Measurements from ENCODE around the gene TRAPPC12.

Gene TRAPPC12

DNA sequence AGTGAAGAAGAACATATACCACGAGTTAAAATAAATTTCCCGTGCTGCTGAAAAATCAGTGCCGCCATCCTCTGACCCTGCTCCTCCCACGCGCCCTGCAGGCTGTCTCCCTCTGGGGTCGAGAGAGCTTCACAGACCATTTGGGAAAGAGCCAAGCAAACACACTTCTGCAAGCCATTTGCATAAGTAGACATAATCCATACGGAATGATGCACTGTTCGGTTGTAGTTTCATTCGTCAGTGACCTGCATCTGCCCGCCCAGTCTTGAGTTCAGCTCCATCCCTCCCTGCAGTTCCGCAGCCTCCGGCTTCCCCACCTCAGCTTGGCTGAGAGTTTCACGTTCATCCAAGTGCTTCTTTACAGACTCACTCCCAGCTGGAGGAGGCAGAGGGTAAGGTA, 69.6 kb downstream of the TRAPPC12 start:
- H2AFZ ChIP-seq: no peak overlapping the region
- H3K27ac ChIP-seq: no peak overlapping the region
- H3K79me2 ChIP-seq: peaks cover 15% of the 10 kb centered on the region
- TF ChIP-seq, protein P1, sequence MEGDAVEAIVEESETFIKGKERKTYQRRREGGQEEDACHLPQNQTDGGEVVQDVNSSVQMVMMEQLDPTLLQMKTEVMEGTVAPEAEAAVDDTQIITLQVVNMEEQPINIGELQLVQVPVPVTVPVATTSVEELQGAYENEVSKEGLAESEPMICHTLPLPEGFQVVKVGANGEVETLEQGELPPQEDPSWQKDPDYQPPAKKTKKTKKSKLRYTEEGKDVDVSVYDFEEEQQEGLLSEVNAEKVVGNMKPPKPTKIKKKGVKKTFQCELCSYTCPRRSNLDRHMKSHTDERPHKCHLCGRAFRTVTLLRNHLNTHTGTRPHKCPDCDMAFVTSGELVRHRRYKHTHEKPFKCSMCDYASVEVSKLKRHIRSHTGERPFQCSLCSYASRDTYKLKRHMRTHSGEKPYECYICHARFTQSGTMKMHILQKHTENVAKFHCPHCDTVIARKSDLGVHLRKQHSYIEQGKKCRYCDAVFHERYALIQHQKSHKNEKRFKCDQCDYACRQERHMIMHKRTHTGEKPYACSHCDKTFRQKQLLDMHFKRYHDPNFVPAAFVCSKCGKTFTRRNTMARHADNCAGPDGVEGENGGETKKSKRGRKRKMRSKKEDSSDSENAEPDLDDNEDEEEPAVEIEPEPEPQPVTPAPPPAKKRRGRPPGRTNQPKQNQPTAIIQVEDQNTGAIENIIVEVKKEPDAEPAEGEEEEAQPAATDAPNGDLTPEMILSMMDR (IDR thresholded peaks at IDR 0.05): no peak
- H3K27me3 ChIP-seq (ENCODE audit: control insufficient read depth, insufficient read depth, low read length): no peaks in the 10 kb centered on the region
- no peak overlapping the region for H3K4me2 ChIP-seq (ENCODE audit: low read length)
- H3K9me3 ChIP-seq (ENCODE audit: control insufficient read depth, low read length): no peaks in the 10 kb centered on the region
- H3K9ac ChIP-seq: no peak overlapping the region
- no peak overlapping the region for H3K4me3 ChIP-seq (ENCODE audit: low read depth, low read length)
- H3K36me3 ChIP-seq (ENCODE audit: control insufficient read depth, insufficient read depth, low read length): no peaks in the 10 kb centered on the region
- H3K4me1 ChIP-seq: no peaks in the 10 kb centered on the region

DNA sequence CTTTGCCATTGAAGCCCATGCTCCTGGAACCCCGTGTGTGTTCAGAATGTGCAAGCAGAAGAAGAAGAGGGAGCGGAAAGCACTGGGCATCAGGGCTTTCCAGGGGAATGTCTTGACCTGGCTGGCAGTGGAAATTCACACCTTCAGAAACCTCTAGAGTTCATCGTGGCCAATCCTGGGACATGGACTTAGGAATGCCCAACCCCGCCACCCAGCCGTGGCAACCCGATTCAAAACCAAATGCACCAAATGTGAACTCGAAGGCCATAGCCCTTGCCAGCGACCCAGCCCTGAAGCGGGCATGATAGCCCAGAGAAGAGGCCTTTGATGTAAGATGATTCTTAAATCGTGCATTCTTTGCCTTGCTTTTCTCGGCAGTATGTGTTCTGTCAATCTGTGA, 70.4 kb downstream of the TRAPPC12 start:
- TF ChIP-seq, protein P1 (IDR thresholded peaks at IDR 0.05): no peak
- Histone ChIP-seq H3K9me3 (ENCODE audit: control insufficient read depth, low read length) (no peaks in the 10 kb centered on the region), H3K36me3 (ENCODE audit: control insufficient read depth, insufficient read depth, low read length) (no peaks in the 10 kb centered on the region), H3K27me3 (ENCODE audit: control insufficient read depth, insufficient read depth, low read length) (no peaks in the 10 kb centered on the region), H3K79me2 (peaks cover 21% of the 10 kb centered on the region), H2AFZ (no peak overlapping the region), H3K27ac (no peak overlapping the region), H3K4me3 (ENCODE audit: low read depth, low read length) (no peak overlapping the region), H3K4me1 (no peaks in the 10 kb centered on the region), H3K9ac (no peak overlapping the region), H3K4me2 (ENCODE audit: low read length) (no peak overlapping the region)

GRCh38 chr2:3450385-3451010, 71.0 kb downstream of the TRAPPC12 start:
- no peaks in the 10 kb centered on the region for H3K9me3 ChIP-seq (ENCODE audit: control insufficient read depth, low read length)
- no peak overlapping the region for H3K4me2 ChIP-seq (ENCODE audit: low read length)
- H2AFZ ChIP-seq: no peak overlapping the region
- H3K4me3 ChIP-seq (ENCODE audit: low read depth, low read length): no peak overlapping the region
- H3K9ac ChIP-seq: no peak overlapping the region
- no peaks in the 10 kb centered on the region for H3K4me1 ChIP-seq
- no peaks in the 10 kb centered on the region for H3K36me3 ChIP-seq (ENCODE audit: control insufficient read depth, insufficient read depth, low read length)
- H3K27ac ChIP-seq: no peak overlapping the region
- TF ChIP-seq, protein P1 (IDR thresholded peaks at IDR 0.05): no peak
- H3K79me2 ChIP-seq: peaks cover 21% of the 10 kb centered on the region
- no peaks in the 10 kb centered on the region for H3K27me3 ChIP-seq (ENCODE audit: control insufficient read depth, insufficient read depth, low read length)

GRCh38 chr2:3451169-3451568, 71.7 kb downstream of the TRAPPC12 start:
- no peak overlapping the region for H2AFZ ChIP-seq
- peaks cover 21% of the 10 kb centered on the region for H3K79me2 ChIP-seq
- no peak overlapping the region for H3K27ac ChIP-seq
- no peaks in the 10 kb centered on the region for H3K4me1 ChIP-seq
- TF ChIP-seq, protein P1 (IDR thresholded peaks at IDR 0.05): no peak
- no peak overlapping the region for H3K4me3 ChIP-seq (ENCODE audit: low read depth, low read length)
- no peaks in the 10 kb centered on the region for H3K9me3 ChIP-seq (ENCODE audit: control insufficient read depth, low read length)
- H3K4me2 ChIP-seq (ENCODE audit: low read length): no peak overlapping the region
- no peaks in the 10 kb centered on the region for H3K27me3 ChIP-seq (ENCODE audit: control insufficient read depth, insufficient read depth, low read length)
- no peaks in the 10 kb centered on the region for H3K36me3 ChIP-seq (ENCODE audit: control insufficient read depth, insufficient read depth, low read length)
- H3K9ac ChIP-seq: no peak overlapping the region

Data from parathyroid adenoma (tissue), 2 donors.